ENCODE data around the gene NRDE2.
"Not testable (repeated sequence)": the region's sequence is repeated elsewhere in the genome, so short reads cannot be mapped to it uniquely, and the experiment has no call there.

The NRDE2 gene

GRCh38 chr14:90268420-90268819, 63.3 kb downstream of the NRDE2 start:
- no peak for DNase-seq (ENCODE audit: low spot score)

GRCh38 chr14:90266441-90267154, 65.1 kb downstream of the NRDE2 start:
- DNase-seq (ENCODE audit: low spot score), result no peak

- no peak for DNase-seq (ENCODE audit: low spot score)
Measured at GRCh38 chr14:90263748-90264449, 67.8 kb downstream of the NRDE2 start.

GRCh38 chr14:90256354-90257131, 75.2 kb downstream of the NRDE2 start, which contains the start of gene PSMC1:
TSS of gene PSMC1 (plus strand) at chr14:90256553. CDS start at chr14:90256598, 45 bp downstream.
- peak; percentile 95 for DNase-seq (ENCODE audit: low spot score)

- peak; percentile 49 for DNase-seq (ENCODE audit: low spot score)
Measured at GRCh38 chr14:90255871-90256270, 75.9 kb downstream of the NRDE2 start.

- no peak for DNase-seq (ENCODE audit: low spot score)
Measured at GRCh38 chr14:90253826-90254225, 77.9 kb downstream of the NRDE2 start.

- DNase-seq (ENCODE audit: low spot score), result no peak
Measured at GRCh38 chr14:90248594-90248993, 83.1 kb downstream of the NRDE2 start.

- DNase-seq (ENCODE audit: low spot score), result not testable (repeated sequence)
Measured at GRCh38 chr14:90247441-90247840, 84.3 kb downstream of the NRDE2 start.

- no peak for DNase-seq (ENCODE audit: low spot score)
Measured at GRCh38 chr14:90246936-90247335, 84.8 kb downstream of the NRDE2 start.

GRCh38 chr14:90242444-90242843, 89.3 kb downstream of the NRDE2 start:
- DNase-seq (ENCODE audit: low spot score), result no peak

GRCh38 chr14:90239139-90239538, 92.6 kb downstream of the NRDE2 start:
- DNase-seq (ENCODE audit: low spot score), result no peak

GRCh38 chr14:90235179-90235976, 96.4 kb downstream of the NRDE2 start:
- DNase-seq (ENCODE audit: low spot score), result peak; percentile 69

- not testable (repeated sequence) for DNase-seq (ENCODE audit: low spot score)
Measured at GRCh38 chr14:90229942-90230341, 101.8 kb downstream of the NRDE2 start.

GRCh38 chr14:90228478-90228877, 103.3 kb downstream of the NRDE2 start:
- no peak for DNase-seq (ENCODE audit: low spot score)

Measured in RKO (cell line).